Prostate gland (tissue), 2 donors: Measurements from ENCODE around the gene DOCK4.

ENCODE experiments used
- POLR2AphosphoS5 ChIP-seq: sonication (generic); formaldehyde crosslinking; IDR thresholded peaks from one replicate; pipeline ENCODE4 v1.6.1; 2017; ENCODE audit warnings: antibody characterized with exemption
- TF ChIP-seq, protein P1 (sequence below), 4 experiments: fragments of 200-600 bp in 2 of 4; fragments of 450-650 bp in 2 of 4; sonication (generic) in 2 of 4; IDR thresholded peaks; 1 replicate in 3 of 4; 2 replicates in 1 of 4; pipeline ENCODE4 v1.5.1; 2016 to 2019; ENCODE audit warnings: antibody characterized with exemption in 4 of 4, mild to moderate bottlenecking in 2 of 4, moderate library complexity in 2 of 4

DNA sequence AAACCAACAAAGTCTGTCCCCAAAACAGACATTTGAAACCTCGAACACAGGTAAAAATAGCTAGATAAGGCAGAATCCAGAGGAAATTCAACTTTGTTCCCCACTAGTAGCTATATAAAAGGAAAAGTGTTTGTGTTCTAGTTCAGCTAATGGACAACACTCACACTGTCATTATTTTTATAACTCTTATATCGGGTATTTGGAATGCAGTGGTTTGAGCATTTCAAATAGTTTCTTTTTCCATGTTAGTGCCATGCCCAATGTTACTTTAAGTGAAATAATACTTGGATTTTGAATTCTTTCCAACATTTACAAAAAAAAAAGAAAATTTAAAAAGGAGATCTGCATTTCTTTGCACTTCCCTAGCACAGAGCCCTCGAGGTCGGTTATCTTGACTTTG, 213.6 kb downstream of the DOCK4 start:
- no peak for TF ChIP-seq POLR2AphosphoS5
- TF ChIP-seq, protein P1, sequence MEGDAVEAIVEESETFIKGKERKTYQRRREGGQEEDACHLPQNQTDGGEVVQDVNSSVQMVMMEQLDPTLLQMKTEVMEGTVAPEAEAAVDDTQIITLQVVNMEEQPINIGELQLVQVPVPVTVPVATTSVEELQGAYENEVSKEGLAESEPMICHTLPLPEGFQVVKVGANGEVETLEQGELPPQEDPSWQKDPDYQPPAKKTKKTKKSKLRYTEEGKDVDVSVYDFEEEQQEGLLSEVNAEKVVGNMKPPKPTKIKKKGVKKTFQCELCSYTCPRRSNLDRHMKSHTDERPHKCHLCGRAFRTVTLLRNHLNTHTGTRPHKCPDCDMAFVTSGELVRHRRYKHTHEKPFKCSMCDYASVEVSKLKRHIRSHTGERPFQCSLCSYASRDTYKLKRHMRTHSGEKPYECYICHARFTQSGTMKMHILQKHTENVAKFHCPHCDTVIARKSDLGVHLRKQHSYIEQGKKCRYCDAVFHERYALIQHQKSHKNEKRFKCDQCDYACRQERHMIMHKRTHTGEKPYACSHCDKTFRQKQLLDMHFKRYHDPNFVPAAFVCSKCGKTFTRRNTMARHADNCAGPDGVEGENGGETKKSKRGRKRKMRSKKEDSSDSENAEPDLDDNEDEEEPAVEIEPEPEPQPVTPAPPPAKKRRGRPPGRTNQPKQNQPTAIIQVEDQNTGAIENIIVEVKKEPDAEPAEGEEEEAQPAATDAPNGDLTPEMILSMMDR (IDR thresholded peaks at IDR 0.05): no peak
